ENCODE measurements around the gene MKRN2. TPM values are rescaled to one million over a fixed set of nuclear protein-coding genes. Genes with fewer than 3 reads are reported as not detected.

MKRN2 gene
- total and polyA plus RNA-seq, 2 of the 4 experiments (the other 2 are of a cell fraction) = 44.4 to 65.6 TPM

DNA sequence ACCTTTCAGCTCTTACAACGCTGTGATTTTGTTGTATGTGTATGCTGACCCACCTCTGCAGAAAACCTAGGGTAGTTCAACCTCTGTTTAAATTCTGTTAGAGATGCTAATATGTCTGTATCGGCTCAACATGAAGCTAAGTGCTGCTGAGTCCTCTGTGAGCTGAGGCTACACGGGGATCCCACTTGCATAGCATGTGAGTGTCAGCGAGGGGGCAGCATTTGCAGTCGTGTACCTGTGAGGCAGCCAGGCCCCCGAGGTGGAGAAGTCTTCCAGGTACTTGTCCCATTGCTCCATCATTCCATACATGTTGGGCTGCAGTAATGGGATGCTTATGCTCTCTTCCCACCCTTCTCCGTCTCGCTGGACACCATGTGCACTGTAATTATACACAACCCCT, 15.3 kb upstream of the MKRN2 start:
- H3K27ac ChIP-seq (ENCODE audit: insufficient read depth, low read length) = no peak overlapping the region
- no peak overlapping the region for H4K5ac ChIP-seq (ENCODE audit: low read depth, low read length)
- H2BK120ac ChIP-seq (ENCODE audit: low read depth, low read length) = no peak overlapping the region
- H2BK20ac ChIP-seq (ENCODE audit: low read depth, low read length) = no peak overlapping the region
- BruUV-seq (replicated peaks) = no TSS peak
- H2AK9ac ChIP-seq (replicated peaks; ENCODE audit: low read depth, low read length, poor library complexity) = no peak overlapping the region
- no peak overlapping the region for H3K4me3 ChIP-seq (ENCODE audit: insufficient read depth, low read depth, low read length)
- H2AFZ ChIP-seq (replicated peaks; ENCODE audit: low read length, poor library complexity) = no peak overlapping the region
- H2AK5ac ChIP-seq (ENCODE audit: low read depth, low read length) = no peak overlapping the region
- H2BK5ac ChIP-seq (ENCODE audit: low read depth, low read length, poor library complexity, severe bottlenecking) = no peak overlapping the region
- peaks cover 1% of the 10 kb centered on the region; the same call in 1 of the 2 replicates for H3K36me3 ChIP-seq (ENCODE audit: control insufficient read depth, insufficient read depth, low read length)
- H4K91ac ChIP-seq (ENCODE audit: insufficient read depth, low read depth, low read length) = no peak overlapping the region
- ATAC-seq (ENCODE audit: low read depth) (no peak), DNase-seq (no peak)
- ChIA-PET CTCF (no interaction called here), POLR2A (ENCODE audit: unreplicated experiment) (no interaction called here)
- no peak overlapping the region for H3K18ac ChIP-seq (ENCODE audit: low read depth, low read length)
- no peaks in the 10 kb centered on the region for H3K79me1 ChIP-seq (ENCODE audit: low read depth in 1 of 2, low read length in 2 of 2)
- TF ChIP-seq RCOR1 (IDR thresholded peaks at IDR 0.05; ENCODE audit: insufficient replicate concordance, low read length) (no peak), MXI1 (IDR thresholded peaks at IDR 0.05; ENCODE audit: borderline replicate concordance, low read depth, low read length) (no peak), BHLHE40 (IDR thresholded peaks at IDR 0.05; ENCODE audit: low read depth, low read length) (no peak), MAFK (IDR thresholded peaks at IDR 0.05; ENCODE audit: low read depth, low read length) (no peak), CHD1 (IDR thresholded peaks at IDR 0.05; ENCODE audit: low read depth, low read length) (no peak), RAD21 (IDR thresholded peaks at IDR 0.05; ENCODE audit: low read length) (no peak), CEBPB (IDR thresholded peaks at IDR 0.05; ENCODE audit: low read depth, low read length) (no peak), POLR2A (IDR thresholded peaks at IDR 0.05; ENCODE audit: low read depth, low read length) (no peak)
- TF ChIP-seq, protein P1, sequence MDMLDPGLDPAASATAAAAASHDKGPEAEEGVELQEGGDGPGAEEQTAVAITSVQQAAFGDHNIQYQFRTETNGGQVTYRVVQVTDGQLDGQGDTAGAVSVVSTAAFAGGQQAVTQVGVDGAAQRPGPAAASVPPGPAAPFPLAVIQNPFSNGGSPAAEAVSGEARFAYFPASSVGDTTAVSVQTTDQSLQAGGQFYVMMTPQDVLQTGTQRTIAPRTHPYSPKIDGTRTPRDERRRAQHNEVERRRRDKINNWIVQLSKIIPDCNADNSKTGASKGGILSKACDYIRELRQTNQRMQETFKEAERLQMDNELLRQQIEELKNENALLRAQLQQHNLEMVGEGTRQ (IDR thresholded peaks at IDR 0.05; ENCODE audit: low read depth, low read length) = no peak
- TF ChIP-seq, protein P2, sequence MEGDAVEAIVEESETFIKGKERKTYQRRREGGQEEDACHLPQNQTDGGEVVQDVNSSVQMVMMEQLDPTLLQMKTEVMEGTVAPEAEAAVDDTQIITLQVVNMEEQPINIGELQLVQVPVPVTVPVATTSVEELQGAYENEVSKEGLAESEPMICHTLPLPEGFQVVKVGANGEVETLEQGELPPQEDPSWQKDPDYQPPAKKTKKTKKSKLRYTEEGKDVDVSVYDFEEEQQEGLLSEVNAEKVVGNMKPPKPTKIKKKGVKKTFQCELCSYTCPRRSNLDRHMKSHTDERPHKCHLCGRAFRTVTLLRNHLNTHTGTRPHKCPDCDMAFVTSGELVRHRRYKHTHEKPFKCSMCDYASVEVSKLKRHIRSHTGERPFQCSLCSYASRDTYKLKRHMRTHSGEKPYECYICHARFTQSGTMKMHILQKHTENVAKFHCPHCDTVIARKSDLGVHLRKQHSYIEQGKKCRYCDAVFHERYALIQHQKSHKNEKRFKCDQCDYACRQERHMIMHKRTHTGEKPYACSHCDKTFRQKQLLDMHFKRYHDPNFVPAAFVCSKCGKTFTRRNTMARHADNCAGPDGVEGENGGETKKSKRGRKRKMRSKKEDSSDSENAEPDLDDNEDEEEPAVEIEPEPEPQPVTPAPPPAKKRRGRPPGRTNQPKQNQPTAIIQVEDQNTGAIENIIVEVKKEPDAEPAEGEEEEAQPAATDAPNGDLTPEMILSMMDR (conservative IDR thresholded peaks at IDR 0.05; ENCODE audit: low read depth, low read length) = no peak
- H3K9me3 ChIP-seq (ENCODE audit: control insufficient read depth, insufficient read depth, low read length) = no peaks in the 10 kb centered on the region
- H3K9me1 ChIP-seq (ENCODE audit: insufficient read depth, low read length) = no peaks in the 10 kb centered on the region; the same call in 1 of the 2 replicates
- H2BK15ac ChIP-seq (ENCODE audit: low read depth, low read length) = no peak overlapping the region
- in situ Hi-C loops (cut with MboI; ENCODE audit: low sequenced_read_pairs) = no loop called here
- no peak overlapping the region for H3K4ac ChIP-seq (ENCODE audit: low read depth, low read length)
- H3K4me2 ChIP-seq (ENCODE audit: low read depth, low read length) = no peak overlapping the region
- dilution Hi-C loops (cut with HindIII; ENCODE audit: low sequenced_read_pairs, unreplicated experiment) = no loop called here
- WGBS, 2 experiments (ENCODE audit: extremely low coverage in 2 of 2, insufficient read length in 1 of 2) = 100% methylated on average over 1 of the region's 8 CpGs; no CpG with 5 or more reads in 1 of the 2 experiments
- H3K56ac ChIP-seq (ENCODE audit: extremely low read depth, insufficient read depth, low read length) = no peak overlapping the region
- no peaks in the 10 kb centered on the region for H4K20me1 ChIP-seq (ENCODE audit: insufficient read depth, low read length)
- H3K14ac ChIP-seq (replicated peaks; ENCODE audit: low read depth, low read length) = no peak overlapping the region
- no peak overlapping the region for H4K8ac ChIP-seq (ENCODE audit: low read depth in 2 of 2, low read length in 2 of 2)
- H3K4me1 ChIP-seq (ENCODE audit: control insufficient read depth, insufficient read depth, low read length) = no peaks in the 10 kb centered on the region
- intact Hi-C loops (cut with micrococcal nuclease) = no loop called here
- no peak overlapping the region for H3K23ac ChIP-seq (ENCODE audit: low read depth, low read length)
- no peak overlapping the region for H3K9ac ChIP-seq (ENCODE audit: low read depth, low read length)
- no peaks in the 10 kb centered on the region for H3K27me3 ChIP-seq (ENCODE audit: control insufficient read depth, insufficient read depth, low read length)

All from IMR-90 (cell line).